Endothelial cell of umbilical vein (primary cell): ENCODE measurements around the gene JMJD6. TPM values are rescaled to one million over a fixed set of nuclear protein-coding genes. Genes with fewer than 3 reads are reported as not detected.
A peak's percentile ranks its signal among the peaks of the same experiment; 100 is the strongest.

Experiments
- BruUV-seq: library from RNA; stranded (reverse); fragments of 400-500 nt; replicated peaks from 2 replicates; lab custom pipeline; 2021; lab: Mats Ljungman, UMichigan
- CTCF ChIA-PET: fragments of 300-600, 350-600 bp; sonication (Branson Sonifier 250); formaldehyde crosslinking; loops from one replicate; lab custom pipeline; 2021; ENCODE audit warnings: antibody characterized with exemption, inconsistent platforms; lab: Charles Lee
- POLR2A ChIA-PET: fragments of 300-600, 350-600 bp; sonication (Branson Sonifier 250); formaldehyde crosslinking; loops from one replicate; lab custom pipeline; 2021; ENCODE audit warnings: antibody characterized with exemption, inconsistent platforms; lab: Charles Lee
- DNase-seq: peaks from one replicate; pipeline ENCODE4 v3.0.0-alpha.2; 2011; ENCODE audit warnings: low read depth, low spot score
- FAIRE-seq: peaks from 2 replicates; lab custom pipeline; 2011; peaks lifted over from hg19 to GRCh38; lab: Jason Lieb, UNC
- H2AFZ ChIP-seq: 2 replicates; pipeline ENCODE4 v1.6.0; 2012; ENCODE audit warnings: low read depth, low read length, control low read depth, inconsistent platforms
- H3K27ac ChIP-seq: 2 replicates; pipeline ENCODE4 v1.5.1; 2011; ENCODE audit warnings: low read depth, mild to moderate bottlenecking, control low read depth, low read length, moderate library complexity; ENCODE audit not compliant: insufficient read depth
- H3K27me3 ChIP-seq, 2 experiments: 2 replicates each; pipeline versions ENCODE4 v1.6.0 to v1.6.1; 2011; ENCODE audit warnings: low read length in 2 of 2, mixed read lengths in 1 of 2; ENCODE audit not compliant: control insufficient read depth in 2 of 2, insufficient read depth in 2 of 2
- H3K36me3 ChIP-seq, 2 experiments: 2 replicates in 1 of 2; 3 replicates in 1 of 2; pipeline ENCODE4 v1.5.1; 2011; ENCODE audit warnings: low read length in 2 of 2, mild to moderate bottlenecking in 1 of 2, moderate library complexity in 1 of 2; ENCODE audit not compliant: control insufficient read depth in 2 of 2, insufficient read depth in 2 of 2; ENCODE audit errors: extremely low read depth in 1 of 2
- H3K4me1 ChIP-seq: 3 replicates; pipeline ENCODE4 v1.5.1; 2011; ENCODE audit warnings: mild to moderate bottlenecking, low read length; ENCODE audit not compliant: control insufficient read depth, insufficient read depth; ENCODE audit errors: extremely low read depth
- H3K4me2 ChIP-seq: 2 replicates; pipeline ENCODE4 v1.6.1; 2011; ENCODE audit warnings: low read length, control low read depth, mixed read lengths; ENCODE audit not compliant: insufficient read depth
- H3K4me3 ChIP-seq, 3 experiments: fragments of 200-600 bp in 1 of 3; sonication (generic), shearing (Covaris generic) in 1 of 3; replicated peaks in 1 of 3; 2 replicates each; pipeline ENCODE4 v1.5.1; 2011 to 2016; ENCODE audit warnings: control low read depth in 3 of 3, low read length in 3 of 3, mild to moderate bottlenecking in 2 of 3, inconsistent platforms in 1 of 3, low read depth in 1 of 3, moderate library complexity in 1 of 3; ENCODE audit not compliant: insufficient read depth in 1 of 3
- H3K79me2 ChIP-seq: 2 replicates; pipeline ENCODE4 v1.6.0; 2012; ENCODE audit warnings: low read length, inconsistent platforms; ENCODE audit not compliant: control insufficient read depth, insufficient read depth
- H3K9ac ChIP-seq: replicated peaks from 2 replicates; pipeline ENCODE3; 2011; ENCODE audit warnings: low read length, control low read depth; ENCODE audit not compliant: insufficient read depth; ENCODE audit errors: extremely low read depth
- H3K9me1 ChIP-seq: replicated peaks from 3 replicates; pipeline ENCODE4 v1.6.0; 2011; ENCODE audit warnings: mild to moderate bottlenecking, low read length; ENCODE audit not compliant: control insufficient read depth, insufficient read depth; ENCODE audit errors: extremely low read depth
- H3K9me3 ChIP-seq: replicated peaks from 2 replicates; pipeline ENCODE4 v1.5.1; 2012; ENCODE audit warnings: low read length, inconsistent platforms; ENCODE audit not compliant: control insufficient read depth, insufficient read depth
- H4K20me1 ChIP-seq: replicated peaks from 2 replicates; pipeline ENCODE3; 2011; ENCODE audit warnings: mild to moderate bottlenecking, low read length; ENCODE audit not compliant: control insufficient read depth, insufficient read depth; ENCODE audit errors: extremely low read depth
- CTCF ChIP-seq, 2 donors: IDR thresholded peaks; 1 replicate in 1 of 2; 2 replicates in 1 of 2; pipeline ENCODE4 v1.5.1; 2011; ENCODE audit warnings: low read length in 2 of 2, mild to moderate bottlenecking in 2 of 2, moderate library complexity in 2 of 2, control low read depth in 1 of 2, inconsistent platforms in 1 of 2, low read depth in 1 of 2; ENCODE audit not compliant: insufficient read depth in 1 of 2; ENCODE audit errors: extremely low read depth in 1 of 2
- MAX ChIP-seq: IDR thresholded peaks from 2 replicates; pipeline ENCODE4 v1.6.1; 2011; ENCODE audit not compliant: insufficient read depth, insufficient read length
- MYC ChIP-seq: IDR thresholded peaks from one replicate; pipeline ENCODE4 v1.6.1; 2011; ENCODE audit warnings: mild to moderate bottlenecking, low read depth, low read length
- POLR2A ChIP-seq: IDR thresholded peaks from 2 replicates; pipeline ENCODE4 v1.6.1; 2012; ENCODE audit warnings: low read depth, mild to moderate bottlenecking, control low read depth, low read length
- POLR2AphosphoS5 ChIP-seq: IDR thresholded peaks from 2 replicates; pipeline ENCODE4 v1.6.1; 2012; ENCODE audit warnings: low read depth, mild to moderate bottlenecking, control low read depth, low read length, moderate library complexity; ENCODE audit not compliant: insufficient read depth
- dilution Hi-C: fragments of 300-500 bp; cut with MboI; formaldehyde crosslinking; loops from one replicate; pipeline ENCODE4 v1.15.0; 2019; ENCODE audit warnings: low sequenced_read_pairs; ENCODE audit not compliant: extremely low pct_ligation_motif_present
- intact Hi-C: fragments of 100-400 bp; cut with micrococcal nuclease; formaldehyde crosslinking; loops from one replicate; pipeline ENCODE4 v1.10.0; 2022
- polyA plus RNA-seq, 4 experiments: library from polyadenylated mRNA; depleted of rRNA in 3 of 4; stranded (reverse) in 3 of 4; unstranded in 1 of 4; fragments of >200 nt; gene quantifications; 2 replicates each; pipeline versions ENCODE4 v1.2.1 to v1.2.3, GENCODE V29; 2011 to 2012; ENCODE audit warnings: missing spikeins in 1 of 4
- total RNA-seq: library from RNA; stranded (reverse); gene quantifications from 2 replicates; pipeline ENCODE4 v1.2.3, GENCODE V29; 2021

The JMJD6 gene
- total and polyA plus RNA-seq, 2 donors (not counting 3 experiments of a cell fraction or from before 2014, with no cell fraction given) = 19.8 to 36.6 TPM

- Histone ChIP-seq H3K4me1 (no peaks in the 10 kb centered on the region), H3K79me2 (no peaks in the 10 kb centered on the region), H3K9me1 (no peaks in the 10 kb centered on the region), H3K27me3 (no peaks in the 10 kb centered on the region), H3K9ac (no peak overlapping the region), H3K9me3 (no peaks in the 10 kb centered on the region), H3K4me3 (no peak overlapping the region), H3K4me2 (no peak overlapping the region), H3K27ac (no peak overlapping the region), H2AFZ (no peak overlapping the region), H4K20me1 (no peaks in the 10 kb centered on the region), H3K36me3 (peaks cover 0 to 7% of the 10 kb centered on the region in 2 experiments)
- CTCF ChIA-PET = interaction anchor here (0.9 to 2.6 kb wide), 25 partner anchors 11 to 223 kb away, joined by 3 to 43 read pairs (median 9); partner anchors contain the start of genes AANAT, MXRA7, PRCD and ST6GALNAC2
- no TSS peak for BruUV-seq
- dilution Hi-C loops = no loop called here
- POLR2A ChIA-PET = interaction anchor here (0.7 kb wide), 1 partner anchor 11 kb away, joined by 3 read pairs; no protein-coding TSS in a partner anchor
- no peak for FAIRE-seq
- TF ChIP-seq POLR2AphosphoS5 (no peak), MYC (no peak), POLR2A (no peak), MAX (no peak)
- no peak for DNase-seq
- intact Hi-C loops = no loop called here
Measured at GRCh38 chr17:76682296-76682695, 44.1 kb downstream of the JMJD6 start.

GRCh38 chr17:76681222-76682137, 44.9 kb downstream of the JMJD6 start:
- intact Hi-C loops = loop anchor here (1.0 kb wide), 3 partner anchors 34 to 158 kb away; no protein-coding TSS in a partner anchor
- H3K9ac ChIP-seq = no peak overlapping the region
- peak; percentile 90 for FAIRE-seq

More at GRCh38 chr17:76681222-76682137, 44.9 kb downstream of the JMJD6 start:
- DNase-seq = peak; percentile 72
- ChIA-PET POLR2A (interaction anchor here (0.5 to 0.7 kb wide), 2 partner anchors 10 to 19 kb away, joined by 3 read pairs; no protein-coding TSS in a partner anchor), CTCF (interaction anchor here (0.6 to 2.6 kb wide), 46 partner anchors 10 to 223 kb away, joined by 3 to 43 read pairs (median 5); partner anchors contain the start of genes AANAT, JMJD6, METTL23 and MXRA7)
- no peaks in the 10 kb centered on the region for H3K4me1 ChIP-seq
- H2AFZ ChIP-seq = no peak overlapping the region
- peaks cover 0 to 7% of the 10 kb centered on the region in 2 experiments for H3K36me3 ChIP-seq
- no peaks in the 10 kb centered on the region for H3K79me2 ChIP-seq
- no peaks in the 10 kb centered on the region for H4K20me1 ChIP-seq
- no peak overlapping the region for H3K4me3 ChIP-seq
- dilution Hi-C loops = no loop called here
- BruUV-seq = no TSS peak
- H3K27ac ChIP-seq = no peak overlapping the region
- no peaks in the 10 kb centered on the region for H3K9me1 ChIP-seq
- H3K27me3 ChIP-seq = no peaks in the 10 kb centered on the region
- no peak overlapping the region for H3K4me2 ChIP-seq
- H3K9me3 ChIP-seq = no peaks in the 10 kb centered on the region
- TF ChIP-seq MYC (no peak), CTCF (IDR thresholded peaks at IDR 0.05; ENCODE audit: extremely low read depth in 1 of 2, insufficient read depth in 1 of 2, low read depth in 1 of 2, low read length in 2 of 2) (peak; percentile 82 to 84)
